ENCODE data around the gene MTRF1. TPM values are rescaled to one million over a fixed set of nuclear protein-coding genes. Genes with fewer than 3 reads are reported as not detected.

Gene MTRF1
- total RNA-seq, 1 donor from 2014 or later: 24.9 TPM

GRCh38 chr13:41273831-41274441 is 10.6 kb upstream of the MTRF1 start:
- no peaks in the 10 kb centered on the region for H3F3A ChIP-seq (ENCODE audit: low read depth)
- no peak overlapping the region for H3K9ac ChIP-seq
- Mint-ChIP-seq H3K36me3 (no peaks in the 10 kb centered on the region), H3K27me3 (ENCODE audit: insufficient read depth, low read depth) (no peaks in the 10 kb centered on the region), H3K4me1 (no peaks in the 10 kb centered on the region), H3K27ac (no peak overlapping the region), H3K9me3 (peaks cover 12% of the 10 kb centered on the region), H3K4me3 (no peak overlapping the region)
- H3K4me1 ChIP-seq: no peaks in the 10 kb centered on the region
- no peak overlapping the region for H3K4me2 ChIP-seq
- no peak for DNase-seq (ENCODE audit: low spot score)
- no peaks in the 10 kb centered on the region for H4K20me1 ChIP-seq (ENCODE audit: low read depth)
- no peaks in the 10 kb centered on the region for H3K79me2 ChIP-seq (ENCODE audit: low read depth)
- H3K4me3 ChIP-seq: no peak overlapping the region
- H3K9me3 ChIP-seq (ENCODE audit: low read depth): peaks cover 13% of the 10 kb centered on the region
- H3K27me3 ChIP-seq: no peaks in the 10 kb centered on the region
- H3K27ac ChIP-seq: no peak overlapping the region
- TF ChIP-seq EZH2phosphoT487 (IDR thresholded peaks at IDR 0.05) (no peak), CTCF (IDR thresholded peaks at IDR 0.05) (no peak), EZH2 (IDR thresholded peaks at IDR 0.05) (no peak)
- H2AFZ ChIP-seq (replicated peaks): no peak overlapping the region
- peaks cover 8% of the 10 kb centered on the region for H3K36me3 ChIP-seq

GRCh38 chr13:41271456-41272285 is 8.3 kb upstream of the MTRF1 start:
- no peak overlapping the region for H2AFZ ChIP-seq (replicated peaks)
- no peak overlapping the region for H3K4me3 Mint-ChIP-seq

GRCh38 chr13:41268764-41269163 is 5.4 kb upstream of the MTRF1 start:
- Histone ChIP-seq H3K4me1 (no peaks in the 10 kb centered on the region), H4K20me1 (ENCODE audit: low read depth) (no peaks in the 10 kb centered on the region), H3K27ac (no peak overlapping the region), H3K4me3 (no peak overlapping the region), H3K9ac (no peak overlapping the region), H3K27me3 (no peaks in the 10 kb centered on the region), H3K36me3 (peaks cover 12% of the 10 kb centered on the region), H2AFZ (replicated peaks) (no peak overlapping the region), H3F3A (ENCODE audit: low read depth) (no peaks in the 10 kb centered on the region), H3K9me3 (ENCODE audit: low read depth) (peaks cover 39% of the 10 kb centered on the region), H3K4me2 (no peak overlapping the region), H3K79me2 (ENCODE audit: low read depth) (no peaks in the 10 kb centered on the region)
- DNase-seq (ENCODE audit: low spot score): peak; percentile 59
- Mint-ChIP-seq H3K27ac (no peak overlapping the region), H3K27me3 (ENCODE audit: insufficient read depth, low read depth) (no peaks in the 10 kb centered on the region), H3K36me3 (no peaks in the 10 kb centered on the region), H3K4me3 (no peak overlapping the region), H3K4me1 (no peaks in the 10 kb centered on the region), H3K9me3 (peaks cover 29% of the 10 kb centered on the region)
- no peak for TF ChIP-seq EZH2phosphoT487 (IDR thresholded peaks at IDR 0.05)
- TF ChIP-seq EZH2 (IDR thresholded peaks at IDR 0.05): no peak
- no peak for TF ChIP-seq CTCF (IDR thresholded peaks at IDR 0.05)

More at GRCh38 chr13:41271456-41272285, 8.3 kb upstream of the MTRF1 start:
- Mint-ChIP-seq H3K9me3 (peaks cover 24% of the 10 kb centered on the region), H3K27me3 (ENCODE audit: insufficient read depth, low read depth) (no peaks in the 10 kb centered on the region), H3K36me3 (no peaks in the 10 kb centered on the region), H3K4me1 (no peaks in the 10 kb centered on the region), H3K27ac (no peak overlapping the region)
- no peaks in the 10 kb centered on the region for H3K79me2 ChIP-seq (ENCODE audit: low read depth)
- no peak overlapping the region for H3K27ac ChIP-seq
- H3K4me1 ChIP-seq: no peaks in the 10 kb centered on the region
- H3K4me3 ChIP-seq: no peak overlapping the region
- peaks cover 34% of the 10 kb centered on the region for H3K9me3 ChIP-seq (ENCODE audit: low read depth)
- H4K20me1 ChIP-seq (ENCODE audit: low read depth): no peaks in the 10 kb centered on the region
- DNase-seq (ENCODE audit: low spot score): no peak
- no peak overlapping the region for H3K4me2 ChIP-seq
- H3F3A ChIP-seq (ENCODE audit: low read depth): no peaks in the 10 kb centered on the region
- peaks cover 12% of the 10 kb centered on the region for H3K36me3 ChIP-seq
- TF ChIP-seq EZH2 (IDR thresholded peaks at IDR 0.05) (no peak), CTCF (IDR thresholded peaks at IDR 0.05) (no peak), EZH2phosphoT487 (IDR thresholded peaks at IDR 0.05) (no peak)
- no peak overlapping the region for H3K9ac ChIP-seq
- no peaks in the 10 kb centered on the region for H3K27me3 ChIP-seq

All from neural progenitor cell (in vitro differentiated cells).